Erythroblast (primary cell): ENCODE results near the gene KRTAP5-3.
"Not testable (repeated sequence)": the region's sequence is repeated elsewhere in the genome, so short reads cannot be mapped to it uniquely, and the experiment has no call there.

Source experiments
- DNase-seq, 2 experiments: peaks; one replicate each; lab custom pipeline; 2025; lab: John Stamatoyannopoulos, UW
- GATA1 ChIP-seq: IDR thresholded peaks from 2 replicates; pipeline ENCODE4 v1.6.1; 2011; ENCODE audit warnings: low read depth, mild to moderate bottlenecking, control low read depth, low read length, moderate library complexity
- POLR2A ChIP-seq: IDR thresholded peaks from 2 replicates; pipeline ENCODE4 v1.6.1; 2011; ENCODE audit warnings: mild to moderate bottlenecking, low read length

Gene KRTAP5-3

DNA sequence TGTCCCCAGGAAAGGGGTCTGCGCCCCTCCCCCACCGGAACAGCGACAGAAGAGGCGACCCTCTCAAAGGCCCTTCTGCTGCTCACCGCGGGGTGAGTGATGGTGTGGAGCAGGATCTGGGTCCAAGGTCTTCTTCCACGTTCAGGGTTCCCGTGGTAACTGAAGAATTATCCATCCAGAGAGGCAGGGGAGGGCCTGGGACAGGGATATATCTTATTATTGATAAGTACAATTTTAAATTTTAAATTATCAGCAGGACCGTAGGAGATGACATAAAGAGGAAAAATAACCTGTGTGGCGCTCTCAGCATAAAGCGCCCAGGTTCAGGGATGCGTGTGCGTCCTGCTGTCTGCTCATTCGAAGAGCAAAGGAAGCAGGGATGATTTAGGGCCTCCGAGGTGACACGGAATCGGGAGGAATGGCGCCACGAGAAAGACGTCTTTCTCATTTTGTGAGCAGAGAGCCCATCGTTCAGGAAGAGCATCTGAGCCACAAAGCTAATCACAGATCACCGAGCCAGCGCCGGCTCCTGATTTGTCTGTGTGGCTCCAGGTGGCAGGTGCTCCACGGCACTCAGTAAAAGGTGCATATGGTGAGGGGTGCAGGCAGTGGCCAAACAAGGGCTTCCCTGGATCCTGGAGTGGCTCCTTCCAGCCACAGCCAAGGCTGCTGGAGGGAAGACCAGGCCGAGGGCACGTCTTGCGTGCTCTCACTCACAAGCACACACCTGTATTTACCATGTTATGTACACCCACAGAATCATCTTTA, 40.6 kb upstream of the KRTAP5-3 start:
- TF ChIP-seq GATA1: no peak
- no peak for TF ChIP-seq POLR2A

DNA sequence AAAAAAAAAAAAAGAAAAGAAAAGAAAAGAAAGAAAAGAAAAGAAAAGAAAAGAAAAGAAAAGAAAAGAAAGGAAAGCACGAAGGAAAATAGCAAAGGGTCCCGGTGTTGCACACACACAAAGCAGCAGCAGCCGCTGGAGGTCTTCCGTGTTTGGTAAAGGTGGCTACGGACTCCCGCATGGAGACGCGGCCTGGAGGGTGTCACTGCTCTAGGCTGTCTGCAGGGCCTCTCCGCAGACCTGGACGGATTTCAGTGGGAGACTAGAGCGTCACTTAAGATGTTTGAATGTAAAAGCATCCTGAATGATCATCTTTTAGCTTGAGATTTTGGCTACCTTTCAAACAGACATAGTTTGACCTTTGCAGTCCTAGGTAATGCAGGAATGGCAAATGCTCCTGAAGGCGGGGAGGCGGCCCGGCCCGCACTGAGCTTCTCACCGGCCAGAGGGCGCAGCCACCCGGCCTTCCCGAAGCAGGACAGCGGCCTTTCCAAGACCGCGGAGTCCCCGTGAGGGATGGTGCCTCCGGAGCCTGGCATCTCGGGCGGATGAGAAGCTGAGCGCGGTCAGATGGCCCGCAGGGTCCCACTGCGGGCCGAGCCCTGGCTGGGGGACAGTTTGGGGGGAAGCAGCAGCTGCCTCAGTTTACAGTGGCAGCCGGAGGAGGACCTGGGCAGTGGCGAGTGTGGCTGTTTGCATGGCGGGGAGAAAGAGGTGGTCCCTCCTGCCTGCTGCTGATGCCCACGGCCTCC, 39.8 kb upstream of the KRTAP5-3 start:
- no peak for DNase-seq
- TF ChIP-seq POLR2A (no peak), GATA1 (no peak)

More for the DNA sequence above, 40.6 kb upstream of the KRTAP5-3 start:
- no peak for DNase-seq

DNA sequence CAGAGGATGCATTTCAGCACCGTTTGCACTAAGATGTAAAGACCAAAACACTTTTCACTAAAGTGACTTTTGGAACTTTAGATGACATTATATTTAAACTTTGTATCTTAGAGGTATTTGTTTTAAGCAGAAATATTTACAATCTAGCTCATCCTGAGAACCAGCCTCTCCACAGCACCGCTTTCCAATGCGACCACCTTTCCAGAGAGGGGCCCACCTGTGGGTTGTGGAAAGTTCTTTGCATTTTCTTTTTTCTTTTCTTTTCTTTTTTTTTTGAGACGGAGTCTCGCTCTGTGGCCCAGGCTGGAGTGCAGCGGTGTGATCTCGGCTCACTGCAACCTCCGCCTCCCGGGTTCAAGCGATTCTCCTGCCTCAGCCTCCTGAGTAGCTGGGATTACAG, 38.3 kb upstream of the KRTAP5-3 start:
- not testable (repeated sequence) for DNase-seq

DNA sequence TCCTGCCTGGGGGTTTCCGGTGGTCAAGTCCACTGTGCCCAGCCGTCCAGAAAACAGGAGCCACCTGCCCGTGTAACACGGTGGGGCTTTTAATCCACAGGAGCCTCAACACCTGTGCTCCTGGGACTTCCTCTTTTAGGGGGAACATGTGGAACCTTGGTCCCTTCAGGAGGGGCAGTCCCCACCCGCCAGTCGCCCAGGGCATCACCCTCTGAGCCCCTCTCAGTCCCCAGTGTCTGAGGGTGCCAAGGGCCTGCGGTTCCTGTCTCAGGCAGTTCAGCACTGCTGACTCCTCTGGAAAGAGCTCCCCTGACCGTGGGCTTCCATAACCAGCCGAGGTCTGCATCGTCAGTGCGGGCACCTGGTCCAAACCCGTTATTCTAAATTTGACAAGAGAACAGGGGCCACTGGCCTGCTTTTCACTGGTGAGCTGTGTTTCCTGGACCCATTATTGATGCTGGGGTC, 37.1 kb upstream of the KRTAP5-3 start:
- TF ChIP-seq GATA1: no peak
- no peak for TF ChIP-seq POLR2A
- DNase-seq: no peak

DNA sequence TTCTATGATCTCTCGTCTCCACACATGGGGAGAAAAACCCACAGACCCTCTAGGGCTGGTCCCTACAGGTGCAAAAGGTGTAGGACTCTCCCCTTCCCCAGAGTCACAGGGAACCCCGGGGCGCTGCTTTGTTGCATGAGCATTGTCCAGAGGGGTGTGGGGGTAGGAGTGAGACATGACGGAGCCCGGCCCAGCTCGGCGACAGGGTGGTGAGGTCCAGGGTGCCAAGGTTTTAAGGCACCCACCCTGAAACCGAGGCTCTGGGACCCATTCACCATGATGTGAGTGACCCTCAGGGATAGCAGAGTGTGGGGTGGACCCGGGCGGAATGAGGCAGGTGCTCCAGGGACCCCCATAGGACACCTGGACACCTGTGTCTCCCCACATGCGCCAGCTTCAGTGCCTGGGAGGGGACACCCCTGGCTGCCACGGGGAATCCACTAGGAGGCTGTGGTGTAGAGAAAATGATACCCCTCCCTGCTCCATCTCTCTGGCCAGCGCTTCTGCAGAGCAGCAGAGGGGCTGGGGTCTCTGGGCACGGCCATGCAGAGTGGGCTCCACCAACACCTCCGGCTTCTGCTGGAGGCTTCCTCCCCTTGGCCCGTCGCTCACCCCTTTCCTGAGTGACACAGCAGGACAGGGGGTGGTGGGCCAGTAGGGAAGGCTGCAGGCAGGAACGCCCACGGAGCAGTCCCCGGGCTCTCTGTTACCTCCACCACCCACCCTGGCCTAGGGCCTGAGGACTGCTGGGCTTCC, 36.5 kb upstream of the KRTAP5-3 start:
- TF ChIP-seq POLR2A: no peak
- no peak for TF ChIP-seq GATA1
- no peak for DNase-seq

DNA sequence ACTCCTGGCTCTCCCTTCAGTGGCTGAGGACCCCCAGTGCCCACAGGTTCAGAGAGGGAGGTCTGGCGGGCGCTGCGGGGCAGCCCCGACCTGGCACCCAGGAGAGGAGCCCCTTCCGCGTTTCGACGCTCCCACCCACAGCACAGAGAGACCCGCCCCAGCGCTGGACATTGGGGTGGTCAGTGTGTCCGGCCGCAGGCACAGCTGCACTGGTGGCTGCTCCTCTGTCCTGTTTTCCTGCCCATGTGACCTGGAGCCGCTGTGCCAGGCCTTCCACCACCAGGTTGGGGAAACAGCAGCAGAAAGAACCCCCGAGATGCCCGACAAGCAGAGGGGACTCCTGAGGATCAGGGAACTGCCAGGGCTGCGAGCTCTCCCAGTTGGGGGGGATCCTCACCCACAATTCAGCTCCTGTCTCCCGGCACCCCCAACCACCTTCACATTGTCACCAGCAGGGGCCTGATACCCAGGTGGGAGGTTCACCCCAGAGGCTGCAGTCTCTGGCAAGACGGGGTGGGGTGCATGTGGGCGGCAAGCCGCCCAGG, 35.0 kb upstream of the KRTAP5-3 start:
- DNase-seq: no peak
- TF ChIP-seq POLR2A: no peak

DNA sequence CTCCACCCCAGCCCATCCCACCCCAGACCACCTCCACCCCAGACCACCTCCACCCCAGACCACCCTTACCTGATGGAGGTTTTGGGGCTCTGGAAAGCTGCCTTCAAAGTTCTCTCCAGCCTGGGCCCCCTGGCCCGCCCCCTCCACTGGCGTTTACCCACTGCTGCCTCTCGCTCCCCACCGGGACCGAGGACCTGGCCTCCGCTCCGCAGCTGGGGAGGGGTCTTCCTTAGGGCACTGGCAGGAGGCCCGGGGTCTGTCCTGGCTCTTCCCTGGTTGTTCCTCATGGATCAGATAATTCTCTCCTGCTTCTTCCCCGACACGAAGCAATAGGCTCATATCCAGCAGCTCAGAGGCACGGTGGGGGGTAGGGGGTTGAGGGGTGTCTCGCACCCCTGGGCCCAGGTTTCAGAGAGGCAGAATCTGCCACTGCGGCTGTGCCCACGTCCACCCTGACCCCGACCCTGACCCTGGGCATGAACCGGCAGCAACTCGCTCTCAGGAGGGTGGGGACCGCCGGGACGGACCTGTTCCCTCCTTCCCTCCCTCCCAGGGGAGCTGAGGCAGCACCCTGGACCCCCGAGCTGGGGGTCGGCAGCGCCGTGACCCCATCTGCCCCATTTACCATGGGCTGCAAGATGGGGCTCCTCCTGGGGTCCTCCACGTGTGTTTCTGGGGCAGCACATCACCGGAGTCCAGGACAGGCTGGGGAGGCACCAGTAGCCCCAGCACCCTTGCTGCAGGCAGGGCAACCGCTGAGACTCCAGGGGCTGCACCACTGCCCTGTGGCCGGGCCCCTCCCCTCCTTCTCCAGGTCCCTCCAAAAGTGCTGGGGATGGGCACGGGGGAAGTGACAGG, 34.3 kb upstream of the KRTAP5-3 start:
- DNase-seq: no peak
- TF ChIP-seq GATA1: no peak
- no peak for TF ChIP-seq POLR2A

DNA sequence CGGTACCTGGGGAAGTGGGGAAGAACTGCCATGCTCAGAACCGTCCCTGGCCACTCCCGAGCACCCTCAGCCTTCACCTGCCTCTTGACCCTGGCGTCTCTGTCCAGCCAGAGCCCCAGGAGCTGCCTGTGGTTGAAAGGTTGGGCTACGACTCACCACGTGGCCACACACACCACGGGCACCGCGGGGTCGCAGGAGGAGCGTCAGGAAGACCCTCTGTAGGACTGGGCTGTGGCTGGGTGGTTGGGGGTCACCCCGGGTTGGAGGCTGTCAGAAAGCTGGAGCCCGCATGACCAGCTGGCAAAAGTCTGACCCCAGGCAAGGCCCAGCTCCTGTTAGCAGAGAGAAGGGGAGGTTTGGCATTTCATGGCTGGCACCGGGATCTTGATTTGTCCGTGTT, 32.8 kb upstream of the KRTAP5-3 start:
- no peak for DNase-seq
- TF ChIP-seq POLR2A (no peak), GATA1 (no peak)

DNA sequence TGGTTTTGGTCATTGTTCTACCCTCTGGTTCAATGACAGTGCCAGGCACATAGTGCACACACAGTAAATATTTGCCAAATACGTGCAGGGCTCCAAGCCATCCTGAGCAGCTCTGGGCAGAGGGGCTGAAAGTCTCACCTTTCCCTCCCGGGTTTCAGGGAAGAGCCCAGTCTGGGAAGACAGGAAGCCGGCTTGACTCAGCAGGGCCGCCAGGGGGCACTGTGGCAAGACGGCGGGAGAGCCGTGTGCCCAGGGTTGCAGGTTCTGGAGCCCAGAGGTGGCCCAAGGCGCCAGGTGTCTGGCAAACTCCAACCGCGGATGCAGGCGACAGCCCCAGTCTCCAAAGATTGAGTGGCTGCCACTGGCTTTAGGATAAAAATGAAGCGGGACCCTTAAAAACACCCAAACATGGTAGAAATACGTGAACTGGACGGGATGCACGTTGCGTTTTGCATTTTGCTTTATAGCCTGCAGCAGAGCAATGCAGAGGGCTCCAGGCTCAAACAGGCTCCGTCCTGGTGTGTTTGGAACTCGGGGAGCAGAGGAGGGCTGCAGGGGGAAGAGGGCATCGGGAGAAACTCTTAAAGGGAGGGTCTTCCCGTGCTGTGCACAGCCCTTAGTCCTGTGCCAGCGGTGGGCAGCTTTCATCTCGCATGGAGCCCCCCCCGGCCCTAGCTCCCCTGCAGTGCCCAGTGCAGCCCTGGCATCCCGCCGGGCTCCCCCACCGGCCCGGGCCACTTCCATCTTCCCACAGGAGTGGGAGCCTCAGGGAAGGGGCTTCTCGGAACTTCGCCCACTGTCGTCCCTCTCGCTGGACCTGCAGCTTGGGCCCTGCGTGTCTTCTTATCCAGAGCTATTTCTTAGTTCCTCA, 32.0 kb upstream of the KRTAP5-3 start:
- DNase-seq: peak in 1 of 2 experiments; percentile 53
- TF ChIP-seq GATA1 (no peak), POLR2A (no peak)

DNA sequence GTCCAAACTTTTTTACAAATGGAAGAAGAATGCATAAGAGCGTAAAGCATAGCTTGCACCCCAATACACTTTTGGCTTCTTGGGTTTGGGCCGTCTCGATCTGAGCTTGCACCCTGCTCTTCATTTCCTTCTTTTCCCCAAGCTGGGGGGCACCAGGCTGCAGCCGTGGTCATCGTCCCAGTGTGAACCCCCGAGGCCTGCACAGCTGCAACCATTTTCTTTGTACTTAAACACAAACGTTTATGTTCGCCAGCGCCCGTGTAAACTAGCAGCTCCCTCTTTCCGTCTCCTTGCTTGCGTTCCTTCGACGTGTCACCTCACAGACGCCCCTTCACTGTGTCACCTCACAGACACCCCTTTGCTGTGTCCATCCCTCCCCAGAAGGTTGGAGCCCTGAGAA, 31.4 kb upstream of the KRTAP5-3 start:
- no peak for DNase-seq
- no peak for TF ChIP-seq POLR2A
- no peak for TF ChIP-seq GATA1

DNA sequence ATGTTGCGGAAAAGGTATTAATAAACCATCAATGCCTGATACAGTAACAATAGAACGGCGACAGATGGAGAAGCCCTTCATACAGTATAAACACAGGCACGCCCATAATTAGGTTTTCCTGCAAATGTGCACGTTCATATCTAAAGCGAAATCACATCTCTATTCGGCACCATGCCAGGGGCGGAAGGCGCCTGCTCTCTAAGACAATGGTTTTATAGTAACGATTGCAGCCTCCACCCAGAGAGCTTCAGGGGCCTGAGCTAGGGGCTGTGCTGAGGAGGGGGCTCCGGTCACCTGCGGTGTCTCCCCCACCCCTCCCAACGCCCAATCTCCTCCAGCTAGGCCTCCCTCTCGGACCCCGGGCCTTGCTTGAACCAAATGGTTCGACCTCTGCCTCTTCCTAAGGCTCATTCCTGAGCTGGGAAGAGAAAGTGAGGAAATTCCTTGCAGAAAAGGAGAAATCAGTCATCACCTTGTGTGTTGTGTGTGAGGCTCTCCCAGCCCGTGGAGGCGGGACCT, 30.9 kb upstream of the KRTAP5-3 start:
- TF ChIP-seq POLR2A (no peak), GATA1 (no peak)

DNA sequence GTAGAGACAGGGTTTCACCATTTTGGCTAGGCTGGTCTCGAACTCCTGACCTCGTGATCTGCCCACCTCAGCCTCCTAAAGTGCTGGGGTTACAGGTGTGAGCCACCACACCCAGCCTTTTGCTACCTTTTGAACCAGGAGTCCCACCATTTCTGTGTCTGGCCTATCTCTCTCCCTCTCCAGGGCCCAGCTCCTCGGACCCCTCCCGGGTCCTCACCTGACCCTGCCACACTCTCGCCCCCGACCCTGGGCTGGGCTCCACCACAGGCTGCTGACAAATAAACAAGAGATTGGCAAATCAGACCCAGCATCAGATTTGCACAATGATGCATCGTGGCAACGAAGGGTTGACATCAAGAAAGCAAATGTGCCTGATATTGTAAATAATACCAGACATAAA, 30.1 kb upstream of the KRTAP5-3 start:
- no peak for DNase-seq
- no peak for TF ChIP-seq GATA1
- TF ChIP-seq POLR2A: no peak

More for the DNA sequence above, 30.9 kb upstream of the KRTAP5-3 start:
- DNase-seq: no peak
